ENCODE data around the gene ARHGAP26.

The ARHGAP26 gene

DNA sequence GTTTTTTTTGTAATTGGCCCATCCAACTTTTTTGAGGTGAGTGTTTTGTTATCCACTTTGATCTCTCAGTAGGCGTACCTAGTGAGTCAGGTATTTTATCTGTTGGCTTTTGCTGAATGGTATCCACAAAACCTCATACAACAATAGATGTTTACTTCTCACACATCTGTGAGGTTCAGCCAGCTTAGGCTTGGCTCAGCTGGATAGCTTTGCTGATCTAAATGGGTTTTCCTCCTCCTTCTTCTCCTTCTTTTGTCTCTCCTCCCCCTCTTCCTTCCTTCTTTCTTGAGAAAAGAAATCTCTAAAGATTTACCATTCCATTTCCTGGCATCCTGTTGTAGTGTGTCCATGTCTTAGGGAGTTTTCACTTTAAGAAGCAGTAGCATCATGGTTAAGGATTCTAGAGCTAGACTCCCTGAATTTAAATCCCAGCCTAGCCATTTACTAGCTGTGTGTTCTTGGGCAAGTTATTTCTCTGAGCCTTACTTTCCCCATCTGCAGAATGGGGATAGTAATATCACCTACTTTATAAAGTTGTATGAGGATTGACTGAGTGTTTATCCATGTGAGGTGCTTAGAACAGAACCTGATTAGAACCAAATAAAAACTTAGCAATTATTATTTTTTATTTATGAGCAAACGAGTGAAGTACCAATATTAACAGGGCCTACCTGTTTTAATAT lies 126.3 kb downstream of the ARHGAP26 start:
- H3K27ac ChIP-seq (ENCODE audit: low read depth, low read length): no peak overlapping the region
- peaks cover under 1 to 7% of the 10 kb centered on the region in 2 donors for H3K4me1 ChIP-seq (ENCODE audit: control insufficient read depth in 1 of 2, insufficient read depth in 2 of 2, low read length in 2 of 2)
- H3K9ac ChIP-seq (ENCODE audit: low read depth in 1 of 2, low read length in 2 of 2): no peak overlapping the region
- peaks cover 7 to 25% of the 10 kb centered on the region in 2 donors for H3K36me3 ChIP-seq (ENCODE audit: control insufficient read depth in 1 of 2, insufficient read depth in 2 of 2, low read length in 2 of 2)
- H3K27me3 ChIP-seq (ENCODE audit: control insufficient read depth in 1 of 2, insufficient read depth in 2 of 2, low read length in 2 of 2): no peaks in the 10 kb centered on the region
- no peaks in the 10 kb centered on the region for H3K9me3 ChIP-seq (ENCODE audit: control insufficient read depth in 1 of 2, low read length in 2 of 2)
- H3K4me3 ChIP-seq (ENCODE audit: low read depth in 1 of 2, low read length in 2 of 2): no peak overlapping the region

DNA sequence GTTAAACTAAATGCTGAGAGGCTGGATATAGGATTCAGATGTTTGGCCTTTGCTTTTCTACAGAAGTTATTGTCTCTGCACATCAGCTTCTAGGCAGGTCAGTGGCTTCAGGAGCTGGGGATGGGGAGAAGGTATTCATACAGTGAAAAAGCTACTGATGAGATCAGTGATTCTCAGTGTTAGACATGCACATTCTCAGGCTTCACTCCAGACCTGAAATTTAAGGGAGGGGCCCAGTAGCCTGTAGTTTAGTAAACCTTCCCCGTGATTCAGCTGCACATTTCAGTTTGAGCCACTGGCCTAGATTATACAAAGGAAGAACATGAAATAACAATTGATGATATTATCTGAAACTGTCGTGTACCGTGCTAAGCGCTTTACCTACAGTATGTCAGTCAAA lies 127.2 kb downstream of the ARHGAP26 start:
- H3K4me1 ChIP-seq (ENCODE audit: control insufficient read depth in 1 of 2, insufficient read depth in 2 of 2, low read length in 2 of 2): peaks cover 6 to 7% of the 10 kb centered on the region in 2 donors
- H3K27me3 ChIP-seq (ENCODE audit: control insufficient read depth in 1 of 2, insufficient read depth in 2 of 2, low read length in 2 of 2): no peaks in the 10 kb centered on the region
- H3K4me3 ChIP-seq (ENCODE audit: low read depth in 1 of 2, low read length in 2 of 2): no peak overlapping the region
- H3K27ac ChIP-seq (ENCODE audit: low read depth, low read length): no peak overlapping the region
- H3K9ac ChIP-seq (ENCODE audit: low read depth in 1 of 2, low read length in 2 of 2): no peak overlapping the region
- H3K36me3 ChIP-seq (ENCODE audit: control insufficient read depth in 1 of 2, insufficient read depth in 2 of 2, low read length in 2 of 2): peaks cover 9 to 32% of the 10 kb centered on the region in 2 donors
- H3K9me3 ChIP-seq (ENCODE audit: control insufficient read depth in 1 of 2, low read length in 2 of 2): no peaks in the 10 kb centered on the region

DNA sequence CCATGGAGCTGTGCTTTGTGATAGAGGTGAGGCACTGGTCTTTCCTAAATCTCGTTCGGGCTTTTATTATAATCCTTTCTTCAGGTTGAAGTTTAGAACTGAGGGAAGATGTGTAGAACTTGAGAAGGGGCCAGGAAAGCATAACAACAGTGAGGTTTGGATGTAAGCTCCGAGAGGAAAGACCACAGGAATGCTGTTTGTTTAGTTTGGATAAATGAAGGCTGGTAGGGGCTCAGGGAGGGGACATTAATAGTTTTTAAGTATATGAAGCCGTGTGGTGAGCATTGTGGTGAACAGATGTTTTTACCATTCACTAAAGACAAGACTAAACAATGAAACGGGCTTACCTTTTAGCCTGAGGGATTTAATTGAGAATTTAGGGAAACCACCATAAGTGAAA lies 130.8 kb downstream of the ARHGAP26 start:
- Histone ChIP-seq H3K27ac (ENCODE audit: low read depth, low read length) (no peak overlapping the region), H3K36me3 (ENCODE audit: control insufficient read depth in 1 of 2, insufficient read depth in 2 of 2, low read length in 2 of 2) (peaks cover 19 to 36% of the 10 kb centered on the region in 2 donors), H3K4me3 (ENCODE audit: low read depth in 1 of 2, low read length in 2 of 2) (no peak overlapping the region), H3K9ac (ENCODE audit: low read depth in 1 of 2, low read length in 2 of 2) (no peak overlapping the region), H3K27me3 (ENCODE audit: control insufficient read depth in 1 of 2, insufficient read depth in 2 of 2, low read length in 2 of 2) (no peaks in the 10 kb centered on the region), H3K4me1 (ENCODE audit: control insufficient read depth in 1 of 2, insufficient read depth in 2 of 2, low read length in 2 of 2) (peaks cover 0 to 6% of the 10 kb centered on the region in 2 donors), H3K9me3 (ENCODE audit: control insufficient read depth in 1 of 2, low read length in 2 of 2) (no peaks in the 10 kb centered on the region)

DNA sequence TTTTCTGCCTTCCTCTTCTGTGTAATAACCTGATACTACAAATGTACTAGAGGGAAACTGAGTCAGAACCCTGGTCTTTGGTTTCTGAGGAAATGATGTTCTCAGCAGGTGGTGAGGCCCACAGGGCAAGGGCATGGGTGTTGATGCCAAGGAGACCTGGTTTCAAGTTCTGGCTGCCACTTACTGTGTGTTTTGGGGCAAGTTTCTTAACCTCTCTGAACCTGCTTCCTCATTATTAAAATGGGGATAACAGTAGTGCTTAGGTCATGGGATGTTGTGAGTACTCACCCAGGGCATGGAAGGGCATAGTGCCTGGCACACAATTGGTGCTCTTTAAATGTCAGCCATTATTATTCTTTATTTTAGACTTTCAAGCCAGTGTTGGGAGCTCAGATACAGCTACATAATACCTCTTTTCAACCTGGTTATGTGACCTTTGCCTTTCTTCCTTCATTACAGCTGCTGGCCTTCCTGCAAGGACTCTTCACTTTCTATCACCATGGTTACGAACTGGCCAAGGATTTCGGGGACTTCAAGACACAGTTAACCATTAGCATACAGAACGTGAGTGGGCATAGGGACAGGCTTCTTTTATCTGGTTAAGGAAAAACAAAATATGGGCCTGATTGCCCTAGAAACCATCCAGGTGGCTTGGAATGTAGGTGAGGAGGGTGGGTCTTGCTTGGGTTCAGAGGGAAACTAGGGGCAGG lies 131.5 kb downstream of the ARHGAP26 start:
- H3K27ac ChIP-seq (ENCODE audit: low read depth, low read length): no peak overlapping the region
- no peak overlapping the region for H3K9ac ChIP-seq (ENCODE audit: low read depth in 1 of 2, low read length in 2 of 2)
- peaks cover 0 to 6% of the 10 kb centered on the region in 2 donors for H3K4me1 ChIP-seq (ENCODE audit: control insufficient read depth in 1 of 2, insufficient read depth in 2 of 2, low read length in 2 of 2)
- no peaks in the 10 kb centered on the region for H3K27me3 ChIP-seq (ENCODE audit: control insufficient read depth in 1 of 2, insufficient read depth in 2 of 2, low read length in 2 of 2)
- no peaks in the 10 kb centered on the region for H3K9me3 ChIP-seq (ENCODE audit: control insufficient read depth in 1 of 2, low read length in 2 of 2)
- peaks cover 24 to 42% of the 10 kb centered on the region in 2 donors for H3K36me3 ChIP-seq (ENCODE audit: control insufficient read depth in 1 of 2, insufficient read depth in 2 of 2, low read length in 2 of 2)
- H3K4me3 ChIP-seq (ENCODE audit: low read depth in 1 of 2, low read length in 2 of 2): no peak overlapping the region

DNA sequence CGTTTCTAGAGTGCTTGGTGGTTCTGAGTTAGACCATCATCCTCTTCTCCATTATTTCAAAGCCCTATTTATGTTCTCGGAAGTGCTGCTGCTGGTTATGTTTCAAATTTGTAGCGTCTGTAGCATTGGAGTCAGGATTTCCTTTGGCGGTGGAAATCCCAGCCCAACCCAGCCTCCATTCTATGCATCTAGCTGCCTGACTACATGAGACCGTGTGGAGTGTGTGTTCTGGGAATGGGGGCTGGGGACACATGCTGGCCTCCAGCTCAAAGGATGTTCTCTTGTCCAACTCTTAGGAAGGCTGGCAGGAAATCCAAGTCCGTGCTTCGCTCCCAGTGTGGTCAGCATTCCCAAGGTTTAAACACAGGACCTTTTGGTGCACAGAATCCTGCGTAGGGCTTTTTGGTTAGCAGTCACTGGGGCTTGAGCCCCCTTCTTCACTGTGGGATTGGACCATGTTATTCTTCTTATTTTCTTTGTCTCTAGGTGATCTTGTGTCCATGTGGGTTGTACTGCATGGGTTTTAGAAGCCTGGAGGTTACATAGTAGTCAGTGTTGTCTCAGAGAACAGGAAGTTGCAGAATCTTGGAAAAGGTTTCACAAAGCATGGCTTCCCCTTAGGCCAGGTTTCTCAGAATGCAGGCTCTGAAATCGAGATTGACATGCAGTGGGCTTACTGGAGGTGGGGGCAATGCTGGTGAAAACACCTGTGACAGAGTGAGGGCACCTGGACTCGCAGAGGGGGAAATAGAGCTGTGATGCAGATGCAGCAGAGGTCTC lies 132.2 kb downstream of the ARHGAP26 start:
- no peak overlapping the region for H3K27ac ChIP-seq (ENCODE audit: low read depth, low read length)
- H3K36me3 ChIP-seq (ENCODE audit: control insufficient read depth in 1 of 2, insufficient read depth in 2 of 2, low read length in 2 of 2): peaks cover 24 to 49% of the 10 kb centered on the region in 2 donors
- H3K4me3 ChIP-seq (ENCODE audit: low read depth in 1 of 2, low read length in 2 of 2): no peak overlapping the region

DNA sequence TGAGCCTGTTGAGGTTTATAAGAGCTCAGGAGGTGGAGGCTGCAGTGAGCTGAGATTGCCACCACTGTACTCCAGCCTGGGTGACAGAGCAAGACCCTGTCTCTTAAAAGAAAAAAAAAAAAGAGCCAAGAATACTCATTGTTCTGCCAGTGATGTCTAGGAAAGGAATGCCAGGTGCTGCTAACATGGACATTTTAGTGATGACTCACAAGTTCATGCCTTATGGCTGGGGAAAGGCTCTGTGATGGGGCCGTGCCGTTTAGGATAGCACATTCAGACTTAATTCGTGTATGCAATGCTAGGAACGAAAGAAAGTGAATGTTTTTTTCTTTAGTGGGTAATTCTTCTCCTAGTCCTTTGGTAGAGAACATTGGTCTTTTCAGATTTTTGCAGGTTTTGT lies 134.2 kb downstream of the ARHGAP26 start:
- Histone ChIP-seq H3K9ac (ENCODE audit: low read depth in 1 of 2, low read length in 2 of 2) (no peak overlapping the region), H3K9me3 (ENCODE audit: control insufficient read depth in 1 of 2, low read length in 2 of 2) (no peaks in the 10 kb centered on the region), H3K27me3 (ENCODE audit: control insufficient read depth in 1 of 2, insufficient read depth in 2 of 2, low read length in 2 of 2) (no peaks in the 10 kb centered on the region), H3K4me3 (ENCODE audit: low read depth in 1 of 2, low read length in 2 of 2) (no peak overlapping the region), H3K27ac (ENCODE audit: low read depth, low read length) (no peak overlapping the region), H3K4me1 (ENCODE audit: control insufficient read depth in 1 of 2, insufficient read depth in 2 of 2, low read length in 2 of 2) (peaks cover 0 to 6% of the 10 kb centered on the region in 2 donors), H3K36me3 (ENCODE audit: control insufficient read depth in 1 of 2, insufficient read depth in 2 of 2, low read length in 2 of 2) (peaks cover 17 to 52% of the 10 kb centered on the region in 2 donors)

More for the DNA sequence above, 132.2 kb downstream of the ARHGAP26 start:
- H3K27me3 ChIP-seq (ENCODE audit: control insufficient read depth in 1 of 2, insufficient read depth in 2 of 2, low read length in 2 of 2): no peaks in the 10 kb centered on the region
- no peak overlapping the region for H3K9ac ChIP-seq (ENCODE audit: low read depth in 1 of 2, low read length in 2 of 2)
- H3K9me3 ChIP-seq (ENCODE audit: control insufficient read depth in 1 of 2, low read length in 2 of 2): no peaks in the 10 kb centered on the region
- peaks cover 0 to 6% of the 10 kb centered on the region in 2 donors for H3K4me1 ChIP-seq (ENCODE audit: control insufficient read depth in 1 of 2, insufficient read depth in 2 of 2, low read length in 2 of 2)

DNA sequence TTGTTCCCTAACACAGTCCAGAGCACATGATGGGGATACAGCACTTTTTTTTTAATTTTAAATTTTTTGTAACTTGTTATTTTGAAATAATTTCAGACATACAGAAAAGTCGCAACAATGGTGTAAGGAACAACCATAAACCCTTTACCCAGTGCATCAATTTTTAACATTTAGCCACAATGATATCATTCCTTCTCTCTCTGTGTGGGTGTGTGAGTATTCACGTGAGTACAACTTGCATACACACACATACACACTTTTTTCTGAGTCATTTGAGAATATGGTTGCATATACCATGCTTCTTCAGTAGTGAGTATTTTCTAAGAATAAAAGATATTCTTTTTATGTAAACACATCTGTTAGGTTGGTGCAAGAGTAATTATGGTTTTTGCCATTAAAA lies 135.2 kb downstream of the ARHGAP26 start:
- Histone ChIP-seq H3K27me3 (ENCODE audit: control insufficient read depth in 1 of 2, insufficient read depth in 2 of 2, low read length in 2 of 2) (no peaks in the 10 kb centered on the region), H3K4me1 (ENCODE audit: control insufficient read depth in 1 of 2, insufficient read depth in 2 of 2, low read length in 2 of 2) (peaks cover 0 to 6% of the 10 kb centered on the region in 2 donors), H3K36me3 (ENCODE audit: control insufficient read depth in 1 of 2, insufficient read depth in 2 of 2, low read length in 2 of 2) (peaks cover 17 to 52% of the 10 kb centered on the region in 2 donors), H3K9me3 (ENCODE audit: control insufficient read depth in 1 of 2, low read length in 2 of 2) (no peaks in the 10 kb centered on the region), H3K27ac (ENCODE audit: low read depth, low read length) (no peak overlapping the region), H3K4me3 (ENCODE audit: low read depth in 1 of 2, low read length in 2 of 2) (no peak overlapping the region), H3K9ac (ENCODE audit: low read depth in 1 of 2, low read length in 2 of 2) (no peak overlapping the region)

DNA sequence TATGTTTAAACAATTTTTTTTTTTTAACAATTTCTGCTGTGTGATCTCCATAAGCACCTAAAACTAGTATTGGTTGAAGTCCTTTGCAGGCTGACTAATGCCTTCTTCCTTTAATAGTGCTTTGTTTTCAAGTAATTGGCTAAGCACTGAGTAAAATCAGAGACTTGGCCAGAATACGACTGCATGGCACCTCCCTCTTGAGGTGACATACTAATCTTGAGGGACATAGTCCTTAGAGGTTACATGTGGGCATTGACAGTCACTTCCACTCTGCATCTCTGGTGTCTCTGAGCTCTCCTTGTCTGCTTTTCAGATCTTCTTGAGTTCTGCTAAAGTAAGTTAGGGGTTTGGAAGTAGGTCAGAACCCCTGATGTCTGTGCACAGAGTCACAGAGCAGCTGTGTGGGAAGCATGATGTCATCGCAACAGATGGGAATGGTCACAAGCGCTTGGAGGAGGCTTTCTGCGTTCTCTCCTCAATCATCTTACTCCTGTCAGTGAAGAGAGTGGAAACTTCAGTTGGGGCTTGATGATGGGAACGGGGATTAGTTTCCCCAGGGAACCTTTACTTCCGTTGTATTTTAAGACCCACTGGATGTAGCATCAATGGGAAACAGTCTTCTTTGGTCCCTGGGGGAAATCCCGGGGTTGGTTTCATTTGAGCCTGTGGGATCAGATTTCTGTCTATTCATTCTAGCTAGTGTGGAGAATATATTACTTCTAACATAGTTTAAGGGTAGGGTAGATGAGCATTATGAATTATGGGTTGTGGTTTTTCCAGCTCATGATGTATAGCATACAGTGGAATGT lies 136.9 kb downstream of the ARHGAP26 start:
- Histone ChIP-seq H3K9ac (ENCODE audit: low read depth in 1 of 2, low read length in 2 of 2) (no peak overlapping the region), H3K27ac (ENCODE audit: low read depth, low read length) (no peak overlapping the region), H3K9me3 (ENCODE audit: control insufficient read depth in 1 of 2, low read length in 2 of 2) (no peaks in the 10 kb centered on the region), H3K27me3 (ENCODE audit: control insufficient read depth in 1 of 2, insufficient read depth in 2 of 2, low read length in 2 of 2) (no peaks in the 10 kb centered on the region), H3K4me1 (ENCODE audit: control insufficient read depth in 1 of 2, insufficient read depth in 2 of 2, low read length in 2 of 2) (no peaks in the 10 kb centered on the region), H3K36me3 (ENCODE audit: control insufficient read depth in 1 of 2, insufficient read depth in 2 of 2, low read length in 2 of 2) (peaks cover 17 to 48% of the 10 kb centered on the region in 2 donors), H3K4me3 (ENCODE audit: low read depth in 1 of 2, low read length in 2 of 2) (no peak overlapping the region)

DNA sequence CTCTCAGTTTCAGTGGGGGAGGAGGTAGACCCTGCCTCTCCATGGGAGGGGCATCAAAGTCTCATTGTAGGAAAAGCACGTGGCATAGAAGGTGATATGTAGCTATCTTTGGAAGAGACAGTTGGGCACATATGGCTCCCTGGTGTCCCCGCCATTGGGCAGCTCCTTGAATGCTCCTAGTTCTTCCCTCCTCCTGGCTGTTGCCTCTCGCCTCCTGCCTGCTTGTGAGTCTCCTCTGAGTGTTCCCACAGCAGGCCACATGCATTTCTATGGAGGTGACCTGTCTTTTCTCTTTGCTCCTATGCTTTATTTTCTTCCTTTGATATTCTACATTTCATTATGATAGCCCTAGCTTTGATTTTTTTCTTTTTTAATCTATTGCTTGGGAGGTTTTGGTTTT lies 138.5 kb downstream of the ARHGAP26 start:
- H3K27ac ChIP-seq (ENCODE audit: low read depth, low read length): no peak overlapping the region
- H3K4me3 ChIP-seq (ENCODE audit: low read depth in 1 of 2, low read length in 2 of 2): no peak overlapping the region
- no peak overlapping the region for H3K9ac ChIP-seq (ENCODE audit: low read depth in 1 of 2, low read length in 2 of 2)
- no peaks in the 10 kb centered on the region for H3K4me1 ChIP-seq (ENCODE audit: control insufficient read depth in 1 of 2, insufficient read depth in 2 of 2, low read length in 2 of 2)
- H3K36me3 ChIP-seq (ENCODE audit: control insufficient read depth in 1 of 2, insufficient read depth in 2 of 2, low read length in 2 of 2): peaks cover 9 to 46% of the 10 kb centered on the region in 2 donors
- no peaks in the 10 kb centered on the region for H3K27me3 ChIP-seq (ENCODE audit: control insufficient read depth in 1 of 2, insufficient read depth in 2 of 2, low read length in 2 of 2)
- H3K9me3 ChIP-seq (ENCODE audit: control insufficient read depth in 1 of 2, low read length in 2 of 2): no peaks in the 10 kb centered on the region

Measured in duodenal mucosa (tissue), 2 donors.